Inferior parietal cortex (tissue), 1 donor: Measurements from ENCODE around the gene ATP13A2.

Experiments used
- DNase-seq: peaks from one replicate; pipeline ENCODE4 v3.0.0-alpha.2; 2016; ENCODE audit errors: extremely low spot score

The ATP13A2 gene

DNA sequence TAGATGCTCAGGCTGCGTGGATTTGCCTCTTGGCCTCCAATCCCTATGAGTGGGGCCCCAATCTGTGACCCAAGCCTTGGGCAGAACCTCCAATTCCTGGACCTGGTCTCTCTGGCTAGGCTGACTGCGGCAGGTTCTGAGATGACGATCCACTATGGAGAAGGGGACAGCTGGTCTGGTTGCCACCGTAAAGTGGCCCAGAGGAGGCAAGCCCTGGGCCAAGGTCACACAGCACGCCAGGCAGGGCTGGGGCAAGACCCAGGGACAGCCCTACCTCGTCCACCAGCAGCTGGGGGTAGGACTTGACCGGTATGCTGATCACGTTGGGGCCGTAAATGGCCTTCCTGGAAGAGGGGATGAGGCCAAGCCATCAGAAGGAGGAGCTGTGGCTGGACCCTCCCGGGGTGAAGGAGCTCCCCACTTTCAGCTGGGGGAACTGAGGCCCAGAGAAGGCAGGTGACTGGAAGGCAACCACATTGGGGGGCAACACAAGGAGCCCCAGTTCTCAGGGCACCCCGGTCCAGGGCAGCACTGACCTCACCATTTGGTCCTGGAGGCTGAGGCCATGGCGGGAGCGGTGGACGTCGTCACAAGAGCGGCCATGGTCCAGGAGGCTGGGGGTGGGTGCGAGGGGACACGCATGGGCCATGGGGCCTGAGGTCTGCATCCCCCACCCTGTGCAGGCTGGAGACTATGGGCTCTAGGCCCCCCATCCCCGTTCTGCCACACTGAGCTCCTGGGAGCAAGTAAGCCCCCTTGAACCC, 9.8 kb downstream of the ATP13A2 start:
- DNase-seq: no peak

DNA sequence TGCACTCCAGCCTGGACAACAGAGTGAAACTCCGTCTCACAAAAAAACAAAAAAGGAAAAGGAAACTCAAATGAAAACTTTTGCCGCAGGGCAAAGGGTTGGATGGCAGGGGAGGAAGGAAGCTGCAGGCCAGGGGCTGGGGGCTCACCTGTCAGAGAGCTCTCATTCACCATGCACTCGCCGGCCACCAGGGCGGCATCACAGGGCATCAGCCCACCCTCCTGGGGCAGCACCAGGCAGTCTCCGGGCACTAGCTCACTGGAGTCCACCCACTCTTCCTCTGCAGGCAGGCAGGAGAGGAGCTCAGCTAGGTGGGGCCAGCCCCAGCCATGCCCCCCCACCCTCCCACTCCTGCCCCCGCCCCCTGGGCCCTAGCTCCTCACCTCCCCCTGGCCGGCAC, 11.9 kb downstream of the ATP13A2 start:
- DNase-seq: no peak

DNA sequence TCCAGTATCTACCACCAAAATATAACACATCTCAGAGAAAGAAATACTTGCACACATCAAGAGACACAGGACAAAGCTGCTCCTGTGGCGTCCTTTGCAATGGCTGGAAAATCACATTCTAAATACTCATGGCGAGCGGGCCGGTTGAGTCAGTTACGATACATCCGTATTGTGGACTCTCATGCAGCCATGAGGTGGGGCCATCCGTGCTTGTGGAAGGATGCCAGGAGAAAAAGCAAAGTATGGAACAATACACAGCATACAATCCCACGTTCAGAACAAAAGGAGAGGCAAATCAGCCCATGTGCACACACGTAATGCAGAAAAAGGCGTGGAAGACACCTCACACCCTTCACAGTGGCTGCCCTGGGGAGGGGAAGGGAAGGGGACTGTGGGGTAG, 13.1 kb downstream of the ATP13A2 start:
- DNase-seq: no peak

DNA sequence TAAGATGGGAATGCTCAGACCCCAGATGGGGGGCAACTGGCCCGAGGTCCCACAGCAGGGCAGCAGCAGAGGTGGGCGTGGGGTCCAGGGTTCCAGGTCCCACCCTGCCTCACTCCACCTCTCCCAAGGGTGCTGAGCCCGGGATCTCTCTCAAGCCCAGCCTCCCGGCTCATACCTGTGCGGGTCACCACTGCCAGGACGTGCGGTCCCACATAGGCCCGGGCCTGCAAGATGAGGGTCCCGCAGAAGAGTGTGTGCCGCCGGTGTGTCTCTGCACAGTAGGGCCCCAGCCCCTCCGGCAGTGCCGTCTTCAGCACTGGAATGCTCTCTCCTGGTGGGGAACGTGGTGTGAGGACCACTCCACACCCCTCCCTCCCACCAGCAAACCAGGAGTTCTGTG, 14.9 kb downstream of the ATP13A2 start:
- no peak for DNase-seq

DNA sequence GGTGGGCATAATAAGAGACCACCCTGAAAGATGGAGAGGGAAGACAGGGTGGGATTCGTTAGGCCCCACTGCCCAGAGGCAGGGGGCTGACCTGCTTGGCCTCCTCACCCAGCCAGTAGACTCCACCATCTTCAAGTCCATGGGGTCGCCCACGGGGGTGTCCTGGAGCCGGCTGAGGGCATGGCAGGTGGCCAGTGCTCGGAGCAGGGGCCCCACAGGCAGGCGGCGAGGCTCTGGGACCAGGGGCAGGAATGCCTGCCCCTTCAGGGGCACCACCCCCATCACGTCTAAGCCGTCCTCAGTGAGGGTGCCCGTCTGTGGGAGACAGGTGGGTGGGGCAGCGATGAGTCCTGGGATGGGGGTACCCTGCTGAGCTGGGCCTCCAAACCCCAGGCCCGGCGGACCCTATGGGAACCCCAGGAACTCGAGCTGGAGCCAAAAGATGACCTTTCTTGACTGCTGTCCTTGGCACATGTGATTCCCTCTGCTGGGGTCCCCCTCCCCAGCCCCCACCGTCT, 18.1 kb downstream of the ATP13A2 start:
- DNase-seq: no peak

DNA sequence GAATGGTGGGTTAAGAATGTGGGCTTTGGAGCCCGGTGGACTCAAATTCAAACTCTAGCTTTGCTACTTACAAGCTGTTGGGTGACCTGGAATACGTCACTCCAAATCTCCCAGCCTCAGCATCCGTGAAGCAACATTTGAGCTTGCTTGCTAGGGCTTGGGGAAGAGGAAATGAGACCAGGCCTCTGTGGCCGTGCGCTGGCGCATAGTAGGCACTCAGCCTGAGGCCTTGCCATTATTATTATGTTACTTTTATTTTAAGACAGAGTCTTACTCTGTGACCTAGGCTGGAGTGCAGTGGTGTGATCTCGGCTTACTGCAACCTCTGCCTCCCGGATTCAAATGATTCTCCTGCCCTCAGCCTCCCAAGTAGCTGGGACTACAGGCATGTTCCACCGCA, 19.1 kb downstream of the ATP13A2 start:
- no peak for DNase-seq

DNA sequence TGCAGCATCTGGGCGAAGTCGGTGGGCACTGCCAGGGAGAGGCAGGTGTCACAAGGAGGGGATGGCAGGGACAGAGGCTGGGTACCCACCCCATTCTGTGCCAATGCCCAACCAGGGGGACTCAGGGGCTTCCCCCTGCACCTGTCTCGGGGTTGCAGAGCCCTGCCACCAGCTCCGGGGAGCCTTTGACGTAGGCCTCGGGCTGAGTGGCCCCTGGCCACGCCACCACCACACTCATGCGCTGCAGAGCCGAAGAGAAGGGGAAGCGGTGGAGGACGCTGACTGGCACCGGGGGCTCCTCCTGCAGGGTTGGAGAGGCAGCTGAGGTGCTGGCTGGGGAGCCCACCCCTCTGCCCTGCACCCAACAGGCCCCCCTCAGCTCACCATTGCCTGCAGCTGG, 19.6 kb downstream of the ATP13A2 start:
- DNase-seq: no peak

DNA sequence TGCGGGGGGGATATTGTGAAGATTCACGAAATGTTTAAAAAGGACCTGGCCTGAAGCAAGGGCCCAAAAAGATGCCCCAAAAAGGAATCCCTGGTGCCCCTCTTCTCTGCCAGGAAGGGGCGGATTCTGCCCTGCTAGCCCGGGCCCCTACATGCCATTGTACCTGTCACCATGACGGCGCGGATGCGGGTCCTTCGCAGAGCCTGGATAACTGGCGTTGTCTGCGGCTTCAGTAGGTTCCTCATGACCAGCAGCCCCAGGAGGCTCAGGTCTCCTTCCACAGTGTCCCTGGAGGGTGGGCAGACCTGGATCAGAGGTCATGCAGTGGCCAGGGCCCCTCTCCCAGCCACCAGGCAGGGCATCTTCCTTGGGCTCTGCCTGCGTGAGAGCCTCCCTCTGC, 20.2 kb downstream of the ATP13A2 start:
- DNase-seq: no peak

DNA sequence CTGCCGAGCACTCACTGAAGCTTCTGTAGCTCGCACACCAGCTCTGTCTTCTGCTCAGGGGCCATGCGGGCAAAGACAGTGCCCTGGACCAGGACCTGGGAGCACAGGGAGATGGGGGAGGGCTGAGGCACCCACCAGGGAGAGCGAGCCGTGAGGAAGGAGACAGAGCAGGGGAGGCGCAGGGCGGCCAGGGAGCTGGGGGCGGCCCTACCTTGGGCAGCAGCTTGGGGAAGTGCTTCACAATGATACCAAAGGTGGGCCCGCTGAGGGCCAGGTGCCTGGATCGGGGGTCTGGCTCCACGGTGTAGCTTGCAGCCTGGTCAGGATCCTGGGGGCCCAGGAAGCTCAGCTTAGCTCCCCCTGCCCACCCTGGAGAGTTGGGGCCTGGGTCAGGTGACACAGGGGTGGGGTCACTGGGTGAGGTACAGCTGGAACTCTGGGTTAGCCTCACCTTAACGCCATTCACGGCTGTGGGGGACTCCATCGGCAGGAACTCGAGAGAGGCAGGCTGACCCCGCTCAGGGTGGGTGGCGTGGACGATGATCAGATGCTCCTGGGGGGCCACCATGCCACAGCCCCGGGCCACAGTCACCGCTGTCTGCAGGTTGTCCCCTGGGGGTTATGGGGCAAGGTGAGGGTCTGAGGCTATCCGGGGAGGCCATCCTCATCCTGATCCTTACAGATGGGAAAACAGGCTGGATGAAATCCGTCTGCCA, 21.9 kb downstream of the ATP13A2 start:
- DNase-seq: no peak

DNA sequence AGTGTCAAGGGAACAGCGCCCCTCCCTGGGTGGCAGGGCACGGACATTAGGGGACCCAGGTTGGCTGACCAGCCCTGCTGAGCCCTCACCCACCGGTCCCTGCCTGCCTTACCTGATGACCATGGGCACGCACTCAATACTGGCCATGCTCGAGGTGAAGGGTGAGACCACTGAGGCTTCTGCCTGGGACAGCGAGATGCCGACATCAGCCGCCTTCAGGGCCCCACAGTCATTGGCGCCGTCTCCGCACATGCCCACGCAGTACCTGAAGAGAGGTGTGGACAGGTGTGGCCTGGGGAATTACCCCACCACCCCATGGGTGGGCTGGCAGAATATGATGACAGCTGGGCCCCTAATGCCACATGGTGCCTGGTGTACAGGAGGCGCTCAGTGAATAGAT, 23.5 kb downstream of the ATP13A2 start:
- DNase-seq: no peak

DNA sequence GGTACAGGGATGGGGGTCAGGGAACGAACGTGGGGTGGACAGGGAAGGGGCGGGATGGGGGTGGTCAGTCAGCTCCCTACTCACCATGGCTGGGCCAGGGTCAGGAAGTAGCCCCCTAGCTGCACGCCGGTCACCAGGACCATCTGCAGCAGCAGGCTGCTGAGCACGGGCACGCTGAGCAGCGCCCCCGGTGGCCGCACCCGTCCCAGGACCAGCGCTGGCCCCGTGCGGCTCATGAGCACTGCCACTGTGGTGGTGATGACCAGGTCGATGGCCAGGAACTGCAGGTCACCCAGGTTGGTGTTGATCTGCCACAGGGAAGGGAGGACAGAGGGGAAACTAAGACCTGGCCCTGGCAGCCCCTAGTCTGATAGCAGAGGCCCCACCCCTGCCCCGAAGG, 24.8 kb downstream of the ATP13A2 start:
- no peak for DNase-seq

DNA sequence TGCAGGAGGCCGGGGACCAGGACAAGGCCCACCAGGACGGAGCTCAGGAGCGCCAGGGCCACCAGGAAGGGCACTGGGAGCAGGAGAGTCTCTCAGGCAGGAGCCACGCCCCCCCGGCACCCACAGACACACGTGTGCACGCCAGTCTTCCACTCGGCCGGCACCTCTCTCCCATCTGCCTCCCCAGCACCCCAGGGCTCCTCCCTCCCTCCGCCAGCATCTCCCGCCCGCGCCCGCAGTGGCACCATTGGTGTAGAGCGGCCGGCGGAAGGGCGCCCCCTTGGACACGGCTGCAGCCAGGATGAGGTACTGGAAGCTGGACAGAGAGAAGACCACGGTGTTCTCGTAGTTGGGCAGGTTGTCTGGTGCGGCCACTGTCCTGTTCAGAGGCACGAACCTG, 25.2 kb downstream of the ATP13A2 start:
- DNase-seq: no peak

DNA sequence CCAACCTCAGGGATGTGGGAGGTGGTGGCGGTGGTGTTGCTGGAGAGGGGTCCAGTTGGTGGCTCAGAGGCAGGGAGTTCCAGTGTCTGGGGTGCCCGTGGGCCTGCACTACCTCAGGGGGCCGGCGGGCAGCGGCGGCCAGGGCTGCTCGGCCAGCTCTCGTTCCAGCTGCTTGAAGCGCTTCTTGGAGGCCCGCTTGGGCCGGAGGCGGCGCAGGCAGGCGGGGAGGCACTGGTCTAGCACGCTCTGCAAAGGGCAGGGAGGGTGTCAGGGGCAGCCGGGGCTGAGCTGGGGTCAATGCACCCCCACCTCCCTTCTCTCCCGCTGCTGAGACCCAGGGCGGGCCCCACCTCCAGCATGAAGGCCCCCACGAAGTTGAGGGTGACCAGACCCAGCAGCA, 25.6 kb downstream of the ATP13A2 start:
- DNase-seq: no peak

DNA sequence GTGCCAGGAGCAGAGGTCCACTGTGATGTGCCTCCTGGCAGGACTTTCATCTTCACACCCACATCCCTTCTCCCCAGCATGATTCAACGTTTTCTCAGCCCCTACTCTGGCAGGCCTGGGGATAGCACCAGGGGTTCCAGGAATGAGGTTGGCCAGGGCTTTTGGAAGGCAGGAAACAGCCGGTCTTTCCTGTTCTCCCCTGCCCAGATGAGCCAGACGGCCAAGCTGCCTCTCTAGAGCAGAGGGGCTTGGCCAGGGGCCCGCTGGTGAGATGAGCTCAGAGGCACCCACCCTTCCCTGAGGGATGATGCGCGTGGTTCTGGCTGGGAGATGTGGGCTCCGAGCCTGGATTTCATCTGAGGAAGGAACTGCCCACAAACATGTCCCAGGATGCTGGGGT, 27.0 kb downstream of the ATP13A2 start:
- DNase-seq: no peak

DNA sequence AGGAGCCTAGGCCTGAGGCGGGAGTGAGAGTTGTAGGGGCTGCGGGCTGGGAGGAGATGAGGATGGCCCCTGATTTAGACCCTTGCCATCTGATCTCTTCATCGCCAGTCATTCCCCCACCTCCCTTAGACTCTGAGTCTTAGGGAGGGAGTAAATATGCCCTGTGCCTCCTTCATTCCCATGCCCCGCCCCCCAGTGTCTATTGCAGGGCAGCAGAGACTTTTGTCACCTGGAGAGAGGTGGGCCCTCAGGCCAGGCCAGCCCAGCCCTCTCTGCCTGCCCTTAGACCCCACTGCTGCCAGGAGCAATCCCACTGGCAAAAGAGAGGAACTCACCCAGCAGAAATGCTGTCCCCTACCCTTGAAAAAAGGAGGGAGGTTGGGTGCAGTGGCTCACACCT, 28.1 kb downstream of the ATP13A2 start:
- DNase-seq: no peak

DNA sequence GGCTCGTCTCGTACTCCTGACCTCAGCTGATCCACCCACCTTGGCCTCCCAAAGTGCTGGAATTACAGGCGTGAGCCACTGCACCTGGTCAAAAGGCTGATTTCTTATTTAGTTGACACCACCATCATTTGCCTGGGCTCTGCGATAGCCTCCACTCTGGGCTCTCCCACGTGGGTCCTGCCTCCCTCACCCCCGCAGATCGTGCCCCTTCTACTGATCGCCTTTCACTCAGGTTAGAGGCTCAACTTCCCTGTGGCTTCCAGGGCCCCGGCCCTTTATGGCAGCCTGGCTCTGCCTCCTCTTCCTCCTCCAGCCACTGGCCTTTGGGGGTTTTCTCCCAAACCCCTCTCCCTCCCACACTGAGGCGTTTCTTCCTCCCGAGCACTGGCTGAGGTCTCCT, 28.8 kb downstream of the ATP13A2 start:
- no peak for DNase-seq

DNA sequence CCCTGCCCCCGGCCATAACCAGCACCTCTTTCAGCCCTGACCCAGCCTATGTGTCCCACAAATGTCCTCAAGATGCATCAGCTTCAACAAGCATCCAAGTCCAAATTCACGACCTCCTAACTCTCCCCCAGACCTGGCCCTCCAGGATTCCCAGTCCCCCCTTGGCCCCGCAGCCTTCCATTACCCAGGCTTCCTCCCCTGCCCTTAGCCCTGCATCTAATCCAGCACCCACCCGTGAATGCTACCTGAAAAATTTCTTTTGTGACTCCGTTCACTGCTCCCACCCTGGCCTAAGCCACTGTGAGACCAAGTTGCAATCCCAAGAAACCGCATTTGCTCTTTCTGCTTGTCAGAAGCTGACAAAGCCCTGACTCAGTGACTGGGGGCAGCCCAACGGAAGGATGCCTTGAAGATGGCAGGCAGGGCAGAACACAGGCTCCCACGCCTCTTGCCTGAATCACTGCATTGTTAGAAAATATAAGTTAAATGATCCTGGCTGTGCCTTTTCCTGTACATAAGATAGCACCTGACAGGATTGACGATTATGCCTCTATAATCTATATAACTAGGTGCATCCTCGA, 30.4 kb downstream of the ATP13A2 start:
- no peak for DNase-seq

DNA sequence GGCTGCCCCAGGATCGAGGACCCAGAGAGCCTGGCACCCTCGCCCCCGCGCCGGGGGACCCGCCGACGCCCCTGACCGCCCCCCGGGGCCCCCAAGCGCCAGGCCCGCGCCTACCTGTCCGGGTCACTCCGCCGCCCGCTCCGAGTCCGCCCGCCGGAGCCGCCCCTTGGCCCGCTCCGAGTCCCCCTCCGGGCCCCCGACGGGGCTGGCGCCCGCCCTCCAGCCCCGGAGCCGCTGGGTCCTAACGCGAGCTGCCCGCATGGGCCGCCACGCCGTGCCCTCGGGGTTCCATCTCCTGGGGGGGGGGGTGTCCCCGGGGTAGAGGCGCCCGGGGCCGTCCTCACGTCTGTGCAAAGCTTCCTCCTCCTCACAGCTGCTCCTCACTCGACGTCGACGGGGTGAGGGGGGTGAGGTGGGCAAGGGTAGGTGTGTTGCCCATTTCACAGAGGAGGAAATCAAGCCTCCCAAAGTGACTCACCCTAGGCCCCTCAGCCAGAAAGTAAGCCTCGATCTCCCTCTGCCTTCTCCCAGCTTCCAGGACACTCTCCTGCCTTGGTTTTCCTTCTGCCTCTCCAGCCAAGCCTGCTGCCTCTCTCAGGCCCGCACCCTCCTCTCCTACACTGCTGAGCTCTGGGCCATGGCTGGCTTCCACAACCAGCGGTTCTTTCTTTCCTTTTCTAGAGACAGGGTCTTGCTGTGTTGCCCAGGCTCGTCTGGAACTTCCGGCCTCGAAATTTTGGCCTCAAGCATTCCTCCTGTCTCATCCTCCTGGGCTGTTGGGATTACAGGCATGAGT, 31.1 kb downstream of the ATP13A2 start, which contains the start of gene MFAP2:
Gene MFAP2 (minus strand): TSS at position 148 of the 796 bp plus-strand sequence. CDS start 2,347 bp downstream, outside the sequence.
- DNase-seq: no peak

DNA sequence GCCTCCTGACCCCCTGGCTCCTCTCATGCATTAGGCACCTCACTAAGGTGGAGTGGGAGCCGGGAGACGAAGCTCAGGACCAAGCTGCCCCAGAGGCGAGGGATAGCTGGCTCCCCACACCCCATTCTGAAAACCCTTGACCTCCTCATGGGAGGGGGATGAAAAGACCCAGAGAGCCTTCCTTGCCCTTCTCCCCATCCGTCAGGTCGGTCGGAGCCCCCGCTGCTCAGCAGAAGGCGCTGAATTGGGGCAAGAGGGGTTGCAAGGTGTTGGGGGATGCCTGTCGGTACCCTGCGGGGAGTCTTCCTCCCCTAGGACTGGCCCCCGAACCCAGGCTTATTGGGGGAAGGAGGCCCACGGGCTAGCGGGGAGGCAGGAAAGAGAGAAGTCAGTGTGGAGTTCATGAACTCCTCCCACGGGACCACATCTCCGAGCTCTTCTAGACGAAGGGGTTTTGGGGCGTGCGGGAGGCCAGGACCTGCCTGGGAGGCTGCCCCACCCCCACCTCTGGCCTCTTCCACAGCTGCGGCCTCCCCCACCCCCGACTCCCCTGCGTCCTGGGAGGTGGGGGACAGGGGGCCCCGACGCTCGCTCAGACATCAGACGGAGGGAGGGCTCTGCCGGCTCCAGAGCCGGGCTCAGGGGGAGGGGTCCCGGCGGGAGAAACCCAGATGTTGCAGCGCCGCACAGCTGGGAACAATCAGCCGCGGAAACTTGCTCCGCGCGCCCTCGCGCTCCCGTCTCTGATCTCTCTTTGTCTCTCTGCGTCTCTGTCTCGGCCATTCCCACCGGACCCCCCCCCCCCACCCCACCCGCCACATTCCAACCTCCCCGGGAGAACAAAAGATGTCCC, 32.0 kb downstream of the ATP13A2 start:
- no peak for DNase-seq

DNA sequence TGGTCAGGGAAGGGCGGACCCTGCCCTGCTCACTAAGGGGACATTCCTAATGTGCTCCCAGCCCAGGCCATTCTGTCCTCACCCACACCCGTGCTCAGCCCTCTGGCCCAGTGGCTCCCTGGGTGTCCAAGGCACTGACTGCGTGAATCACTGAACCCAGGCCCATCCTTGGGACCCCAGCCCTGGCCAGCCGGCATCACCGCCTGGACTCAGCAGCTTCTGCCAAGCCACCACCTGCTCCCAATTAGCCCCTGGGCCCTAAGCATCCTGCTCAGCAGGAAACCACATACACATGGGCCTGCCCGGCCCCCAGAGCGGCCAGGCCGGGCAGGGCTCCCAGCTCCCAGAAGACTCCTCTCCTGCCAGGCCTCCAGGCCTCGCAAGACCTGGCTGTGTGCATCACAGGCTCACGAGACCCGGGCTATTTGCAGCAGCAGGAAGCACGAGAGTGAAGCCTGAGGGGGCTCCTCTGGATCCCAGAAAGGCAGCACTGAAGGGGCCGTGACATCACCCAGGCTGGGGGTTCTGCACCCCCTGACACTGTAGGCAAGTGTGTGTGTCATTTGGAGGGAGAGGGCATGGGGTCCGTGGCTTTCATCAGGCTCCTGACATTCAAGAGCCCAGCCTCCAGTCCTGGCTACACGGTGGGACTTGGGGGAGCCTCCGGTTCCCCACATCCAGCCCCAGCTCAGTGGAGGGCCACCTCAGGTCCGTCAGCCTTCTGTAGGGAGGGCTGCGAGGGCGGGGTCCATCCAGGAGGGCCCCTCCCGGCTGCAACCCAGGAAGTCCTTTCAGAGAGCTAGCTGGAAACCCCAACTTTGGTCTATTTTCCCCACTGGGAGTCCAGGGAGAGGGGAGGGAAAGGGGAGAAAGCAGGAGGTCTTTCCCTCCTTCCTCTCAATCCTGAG, 32.9 kb downstream of the ATP13A2 start:
- DNase-seq: no peak
